ENCODE results near the gene ITPKB. TPM values are rescaled to one million over a fixed set of nuclear protein-coding genes. Genes with fewer than 3 reads are reported as not detected.
"Not testable (repeated sequence)": the region's sequence is repeated elsewhere in the genome, so short reads cannot be mapped to it uniquely, and the experiment has no call there.

The ITPKB gene
- total and polyA plus RNA-seq, 9 donors: 11.3 to 43.2 (median 20.1) TPM

- 86 to 91% (median 88%) methylated on average over 11 of the region's 11 CpGs for WGBS, 3 donors
- no peaks in the 10 kb centered on the region for H3K27me3 ChIP-seq
- intact Hi-C loops (cut with DNase I): no loop called here
Observed at GRCh38 chr1:226749467-226749866, 10.4 kb upstream of the ITPKB start.

GRCh38 chr1:226748306-226748705, 9.2 kb upstream of the ITPKB start:
- Histone ChIP-seq H3K27me3 (no peaks in the 10 kb centered on the region), H3K36me3 (no peaks in the 10 kb centered on the region), H3K27ac (no peak overlapping the region), H3K9me3 (no peaks in the 10 kb centered on the region), H3K4me1 (ENCODE audit: insufficient read depth) (no peaks in the 10 kb centered on the region), H3K4me3 (no peak overlapping the region)
- TF ChIP-seq POLR2A (IDR thresholded peaks at IDR 0.05) (no peak), EP300 (IDR thresholded peaks at IDR 0.05) (no peak), CTCF (IDR thresholded peaks at IDR 0.05) (no peak)
- 70 to 76% (median 74%) methylated on average over 4 of the region's 4 CpGs for WGBS, 3 donors
- no peak for DNase-seq
- intact Hi-C loops (cut with DNase I): no loop called here

More at GRCh38 chr1:226749467-226749866, 10.4 kb upstream of the ITPKB start:
- Histone ChIP-seq H3K4me3 (no peak overlapping the region), H3K36me3 (no peaks in the 10 kb centered on the region), H3K27ac (no peak overlapping the region), H3K9me3 (no peaks in the 10 kb centered on the region), H3K4me1 (ENCODE audit: insufficient read depth) (no peaks in the 10 kb centered on the region)
- no peak for DNase-seq
- TF ChIP-seq POLR2A (IDR thresholded peaks at IDR 0.05) (no peak), EP300 (IDR thresholded peaks at IDR 0.05) (no peak), CTCF (IDR thresholded peaks at IDR 0.05) (no peak)

GRCh38 chr1:226747519-226748263, 8.6 kb upstream of the ITPKB start:
- H3K36me3 ChIP-seq; intact Hi-C loops (cut with DNase I); H3K4me1 ChIP-seq (ENCODE audit: insufficient read depth); H3K27ac ChIP-seq; H3K4me3 ChIP-seq; DNase-seq; H3K27me3 ChIP-seq; H3K9me3 ChIP-seq: not testable (repeated sequence)
- 90 to 93% (median 91%) methylated on average over 17 of the region's 17 CpGs for WGBS, 3 donors

- intact Hi-C loops (cut with DNase I): no loop called here
- no peaks in the 10 kb centered on the region for H3K27me3 ChIP-seq
- DNase-seq: no peak
- TF ChIP-seq CTCF (IDR thresholded peaks at IDR 0.05) (no peak), POLR2A (IDR thresholded peaks at IDR 0.05) (no peak), EP300 (IDR thresholded peaks at IDR 0.05) (no peak)
- H3K4me3 ChIP-seq: no peak overlapping the region
- H3K36me3 ChIP-seq: no peaks in the 10 kb centered on the region
- H3K4me1 ChIP-seq (ENCODE audit: insufficient read depth): peaks cover 1% of the 10 kb centered on the region
- H3K27ac ChIP-seq: no peak overlapping the region
- no peaks in the 10 kb centered on the region for H3K9me3 ChIP-seq
Observed at GRCh38 chr1:226743259-226743658, 4.2 kb upstream of the ITPKB start.

- H3K27ac ChIP-seq: no peak overlapping the region
- intact Hi-C loops (cut with DNase I): no loop called here
- TF ChIP-seq CTCF (IDR thresholded peaks at IDR 0.05) (no peak), POLR2A (IDR thresholded peaks at IDR 0.05) (no peak), EP300 (IDR thresholded peaks at IDR 0.05) (no peak)
- no peaks in the 10 kb centered on the region for H3K27me3 ChIP-seq
- H3K36me3 ChIP-seq: no peaks in the 10 kb centered on the region
- H3K4me3 ChIP-seq: no peak overlapping the region
- H3K4me1 ChIP-seq (ENCODE audit: insufficient read depth): peaks cover 5% of the 10 kb centered on the region
- 72 to 90% (median 83%) methylated on average over 3 of the region's 3 CpGs for WGBS, 3 donors
- no peaks in the 10 kb centered on the region for H3K9me3 ChIP-seq
- no peak for DNase-seq
Observed at GRCh38 chr1:226741009-226741408, 1.9 kb upstream of the ITPKB start.

Data from ovary (tissue), 9 donors.